SK-N-SH treated with all-trans-retinoic acid at 6 μM for 48 hours (cell line): ENCODE data around the gene CYP19A1.

Experiments used
- ARNTL ChIP-seq: fragments of 450-650 bp; formaldehyde crosslinking; IDR thresholded peaks from 2 replicates; pipeline ENCODE4 v1.5.0; 2020; ENCODE audit warnings: low read depth, mild to moderate bottlenecking, moderate library complexity, borderline replicate concordance
- ESRRG ChIP-seq: fragments of 250-450 bp; sonication (Bioruptor Pico); IDR thresholded peaks from 2 replicates; pipeline ENCODE4 v1.6.1; 2021; ENCODE audit warnings: mild to moderate bottlenecking
- GLIS3 ChIP-seq: fragments of 250-450 bp; sonication (Bioruptor Pico); IDR thresholded peaks from 2 replicates; pipeline ENCODE4 v1.5.0; 2020; ENCODE audit warnings: mild to moderate bottlenecking, moderate library complexity
- ISL1 ChIP-seq: fragments of 250-450 bp; sonication (Bioruptor Pico); IDR thresholded peaks from 2 replicates; pipeline ENCODE4 v2.1.2; 2022; ENCODE audit warnings: mild to moderate bottlenecking, moderate library complexity
- PPARA ChIP-seq: fragments of 250-450 bp; sonication (Bioruptor Pico); IDR thresholded peaks from 2 replicates; pipeline ENCODE4 v1.5.0; 2020; ENCODE audit warnings: mild to moderate bottlenecking, borderline replicate concordance
- RARB ChIP-seq: fragments of 250-450 bp; sonication (Bioruptor Pico); IDR thresholded peaks from 2 replicates; pipeline ENCODE4 v1.8.0; 2021; ENCODE audit warnings: mild to moderate bottlenecking, moderate library complexity
- ZFP30 ChIP-seq: fragments of 450-650 bp; formaldehyde crosslinking; IDR thresholded peaks from 2 replicates; pipeline ENCODE4 v1.5.0; 2022; ENCODE audit warnings: mild to moderate bottlenecking, moderate library complexity
- ZNF565 ChIP-seq: fragments of 450-650 bp; formaldehyde crosslinking; conservative IDR thresholded peaks from 2 replicates; pipeline ENCODE4 v1.5.0; 2020; ENCODE audit warnings: low read depth, mild to moderate bottlenecking, moderate library complexity
- TF ChIP-seq, protein P1 (sequence below): fragments of 250-450 bp; sonication (Bioruptor Pico); IDR thresholded peaks from 2 replicates; pipeline ENCODE4 v1.5.1; 2020; ENCODE audit warnings: low read depth, mild to moderate bottlenecking, moderate library complexity

DNA sequence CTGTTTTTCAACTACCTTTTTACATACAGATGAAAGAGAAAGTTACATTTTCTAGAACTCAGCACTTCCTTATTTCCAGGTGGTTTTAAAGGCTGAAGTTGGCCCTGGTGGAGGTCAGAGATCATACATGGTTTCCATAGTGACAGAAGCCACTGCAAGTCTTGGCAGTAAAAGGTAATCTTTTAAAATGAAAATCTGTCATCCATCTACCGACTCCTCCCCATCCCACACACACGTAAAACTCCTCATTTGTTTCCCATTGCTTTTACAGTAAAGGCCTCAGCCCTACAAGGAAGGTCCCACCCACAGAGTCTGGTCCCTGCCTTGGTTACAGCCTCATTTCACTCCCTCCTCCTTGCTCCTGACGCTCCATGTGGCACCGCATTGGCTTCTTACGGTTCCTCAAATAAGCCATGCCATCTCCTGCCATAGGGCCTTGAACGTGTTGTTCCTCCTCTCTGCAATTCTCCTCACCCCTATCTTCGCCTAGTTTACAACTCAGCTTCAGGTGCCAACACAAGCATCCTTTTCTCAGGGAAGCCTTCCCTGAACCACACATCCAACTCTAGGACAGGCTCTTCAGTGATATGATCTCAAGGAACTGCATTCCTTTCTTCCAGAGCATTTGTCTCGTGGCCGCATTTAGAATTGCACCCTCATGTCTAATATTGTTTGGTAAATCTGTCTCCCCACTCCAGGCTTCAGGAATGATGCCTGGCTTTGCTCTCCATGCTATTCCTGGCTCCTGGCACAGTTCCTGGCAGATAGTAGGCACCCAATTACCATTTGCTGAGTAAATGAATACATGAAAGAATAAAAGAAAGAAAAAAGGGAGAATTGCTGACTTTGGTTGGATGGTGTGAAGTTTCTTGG, 2.6 kb downstream of the CYP19A1 start:
- no peak for TF ChIP-seq RARB (CRISPR knock-in tag)
- TF ChIP-seq PPARA (CRISPR knock-in tag): no peak
- TF ChIP-seq ESRRG: no peak
- no peak for TF ChIP-seq GLIS3
- no peak for TF ChIP-seq ISL1 (CRISPR knock-in tag)
- TF ChIP-seq ARNTL (CRISPR knock-in tag): no peak
- TF ChIP-seq ZFP30: no peak
- TF ChIP-seq, protein P1, sequence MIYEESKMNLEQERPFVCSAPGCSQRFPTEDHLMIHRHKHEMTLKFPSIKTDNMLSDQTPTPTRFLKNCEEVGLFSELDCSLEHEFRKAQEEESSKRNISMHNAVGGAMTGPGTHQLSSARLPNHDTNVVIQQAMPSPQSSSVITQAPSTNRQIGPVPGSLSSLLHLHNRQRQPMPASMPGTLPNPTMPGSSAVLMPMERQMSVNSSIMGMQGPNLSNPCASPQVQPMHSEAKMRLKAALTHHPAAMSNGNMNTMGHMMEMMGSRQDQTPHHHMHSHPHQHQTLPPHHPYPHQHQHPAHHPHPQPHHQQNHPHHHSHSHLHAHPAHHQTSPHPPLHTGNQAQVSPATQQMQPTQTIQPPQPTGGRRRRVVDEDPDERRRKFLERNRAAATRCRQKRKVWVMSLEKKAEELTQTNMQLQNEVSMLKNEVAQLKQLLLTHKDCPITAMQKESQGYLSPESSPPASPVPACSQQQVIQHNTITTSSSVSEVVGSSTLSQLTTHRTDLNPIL: no peak
- TF ChIP-seq ZNF565: no peak
